Chondrocyte (in vitro differentiated cells): ENCODE data around the gene P2RY13. TPM values are rescaled to one million over a fixed set of nuclear protein-coding genes. Genes with fewer than 3 reads are reported as not detected.

Experiments used
- DNase-seq: peaks from one replicate; pipeline ENCODE4 v3.0.0; 2021; ENCODE audit warnings: mixed read lengths, low spot score
- H3K27ac Mint-ChIP-seq: one replicate; pipeline ENCODE4 v1.8.0; 2021; ENCODE audit warnings: mild to moderate bottlenecking, moderate library complexity, mixed read lengths; ENCODE audit not compliant: unreplicated experiment
- H3K27me3 Mint-ChIP-seq: 2 replicates; pipeline ENCODE4 v1.8.0; 2021; ENCODE audit warnings: low read depth, mixed read lengths
- H3K36me3 Mint-ChIP-seq: 2 replicates; pipeline ENCODE4 v1.8.0; 2021; ENCODE audit warnings: low read depth, mixed read lengths
- H3K4me1 Mint-ChIP-seq: 2 replicates; pipeline ENCODE4 v1.8.0; 2021; ENCODE audit warnings: low read depth, mild to moderate bottlenecking, mixed read lengths
- H3K4me3 Mint-ChIP-seq: one replicate; pipeline ENCODE4 v1.8.0; 2021; ENCODE audit warnings: mild to moderate bottlenecking, moderate library complexity, mixed read lengths; ENCODE audit not compliant: unreplicated experiment
- H3K9me3 Mint-ChIP-seq: 2 replicates; pipeline ENCODE4 v1.8.0; 2021; ENCODE audit warnings: low read depth, mixed read lengths
- CTCF ChIP-seq: fragments of 200-600 bp; sonication (generic); IDR thresholded peaks from 2 replicates; pipeline ENCODE4 v1.5.0; 2021; ENCODE audit warnings: antibody characterized with exemption, mild to moderate bottlenecking, moderate library complexity
- total RNA-seq: library from RNA; stranded (reverse); gene quantifications from 3 replicates; pipeline ENCODE4 v1.2.1, GENCODE V29; 2021

P2RY13 gene
- total RNA-seq, 1 donor from 2014 or later: not detected

GRCh38 chr3:151314137-151314536, 15.2 kb downstream of the P2RY13 start:
- Mint-ChIP-seq H3K36me3 (no peaks in the 10 kb centered on the region), H3K27me3 (no peaks in the 10 kb centered on the region), H3K27ac (no peak overlapping the region), H3K4me1 (peaks cover 22% of the 10 kb centered on the region), H3K4me3 (no peak overlapping the region), H3K9me3 (peaks cover 9% of the 10 kb centered on the region)
- TF ChIP-seq CTCF: no peak
- DNase-seq: no peak

GRCh38 chr3:151312972-151313371, 16.4 kb downstream of the P2RY13 start:
- H3K36me3 Mint-ChIP-seq: no peaks in the 10 kb centered on the region
- H3K27me3 Mint-ChIP-seq: no peaks in the 10 kb centered on the region
- H3K27ac Mint-ChIP-seq: no peak overlapping the region
- TF ChIP-seq CTCF: no peak
- no peak overlapping the region for H3K4me3 Mint-ChIP-seq
- peaks cover 17% of the 10 kb centered on the region for H3K4me1 Mint-ChIP-seq
- H3K9me3 Mint-ChIP-seq: peaks cover 9% of the 10 kb centered on the region
- DNase-seq: no peak

- TF ChIP-seq CTCF: no peak
- Mint-ChIP-seq H3K27ac (no peak overlapping the region), H3K4me3 (no peak overlapping the region), H3K36me3 (no peaks in the 10 kb centered on the region), H3K27me3 (no peaks in the 10 kb centered on the region), H3K9me3 (no peaks in the 10 kb centered on the region), H3K4me1 (peaks cover 19% of the 10 kb centered on the region)
- no peak for DNase-seq
Measured at GRCh38 chr3:151309566-151309965, 19.8 kb downstream of the P2RY13 start.

DNA sequence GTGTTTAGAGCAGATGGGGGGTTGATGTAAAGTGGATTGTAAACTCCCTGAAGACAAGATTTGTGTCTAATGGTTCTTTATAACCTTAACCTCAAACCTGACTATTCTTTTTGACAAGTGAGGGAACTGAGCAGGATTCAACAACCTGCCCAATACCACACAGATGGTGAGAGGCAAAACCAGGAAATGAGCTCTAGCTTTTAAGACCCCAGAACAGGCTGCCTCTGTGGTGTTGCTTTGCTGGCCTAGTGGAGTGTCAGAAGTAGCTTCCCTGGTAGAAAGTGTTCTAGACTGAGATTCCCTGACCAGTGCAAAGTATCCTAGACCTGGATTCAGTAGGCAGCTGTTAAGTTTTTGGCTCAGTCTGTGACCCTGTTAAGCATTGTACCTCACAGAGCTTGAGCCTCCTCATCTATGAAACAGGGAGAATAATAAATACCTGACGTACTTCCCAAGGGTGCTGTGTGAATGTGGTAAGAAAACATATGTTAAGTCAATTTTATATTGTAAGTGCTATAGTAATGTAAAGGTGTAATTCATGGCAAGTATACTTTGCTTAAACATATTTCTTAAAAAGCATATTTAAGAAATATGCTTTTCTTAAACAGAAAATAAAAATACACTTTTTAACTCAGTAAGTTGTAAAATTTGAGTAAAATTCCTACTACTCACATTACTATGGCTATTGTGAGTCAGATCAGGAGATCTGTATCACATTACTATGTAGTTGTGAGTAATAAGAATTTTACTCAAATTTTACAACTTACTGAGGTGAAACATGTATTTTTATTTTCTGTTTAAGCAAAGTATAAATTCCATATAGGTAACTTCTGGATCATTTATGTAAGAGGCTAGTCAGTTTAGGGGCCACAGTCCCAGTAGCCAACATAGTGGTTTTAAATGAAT, 21.5 kb downstream of the P2RY13 start:
- DNase-seq: no peak
- peaks cover 24% of the 10 kb centered on the region for H3K4me1 Mint-ChIP-seq
- H3K27ac Mint-ChIP-seq: no peak overlapping the region
- no peak for TF ChIP-seq CTCF
- no peaks in the 10 kb centered on the region for H3K27me3 Mint-ChIP-seq
- H3K36me3 Mint-ChIP-seq: no peaks in the 10 kb centered on the region
- no peaks in the 10 kb centered on the region for H3K9me3 Mint-ChIP-seq
- H3K4me3 Mint-ChIP-seq: no peak overlapping the region

DNA sequence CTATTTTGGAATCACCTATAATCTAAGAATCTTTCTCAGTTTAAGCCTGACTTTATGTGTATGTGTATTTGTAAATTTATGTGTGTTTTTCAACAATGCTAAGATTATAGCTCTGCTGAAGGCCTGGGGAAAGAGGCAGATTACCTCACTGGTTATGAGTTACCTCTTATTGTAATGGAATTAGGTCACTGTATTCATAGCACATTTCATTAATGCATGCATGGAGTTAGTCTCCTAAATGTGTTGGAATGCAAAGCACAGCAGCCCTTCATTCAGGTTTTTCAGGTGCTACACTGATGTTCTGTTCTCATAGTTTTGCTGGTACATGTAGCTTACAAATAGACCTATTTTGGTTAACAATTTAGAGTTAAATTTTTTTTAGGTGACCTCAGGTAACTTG, 22.2 kb downstream of the P2RY13 start:
- Mint-ChIP-seq H3K9me3 (no peaks in the 10 kb centered on the region), H3K36me3 (no peaks in the 10 kb centered on the region), H3K27ac (no peak overlapping the region), H3K4me3 (no peak overlapping the region), H3K4me1 (peaks cover 24% of the 10 kb centered on the region), H3K27me3 (no peaks in the 10 kb centered on the region)
- no peak for DNase-seq
- TF ChIP-seq CTCF: no peak
